ENCODE measurements around the gene TBC1D22A.
"Not testable (repeated sequence)": the region's sequence is repeated elsewhere in the genome, so short reads cannot be mapped to it uniquely, and the experiment has no call there.

Gene TBC1D22A, protein sequence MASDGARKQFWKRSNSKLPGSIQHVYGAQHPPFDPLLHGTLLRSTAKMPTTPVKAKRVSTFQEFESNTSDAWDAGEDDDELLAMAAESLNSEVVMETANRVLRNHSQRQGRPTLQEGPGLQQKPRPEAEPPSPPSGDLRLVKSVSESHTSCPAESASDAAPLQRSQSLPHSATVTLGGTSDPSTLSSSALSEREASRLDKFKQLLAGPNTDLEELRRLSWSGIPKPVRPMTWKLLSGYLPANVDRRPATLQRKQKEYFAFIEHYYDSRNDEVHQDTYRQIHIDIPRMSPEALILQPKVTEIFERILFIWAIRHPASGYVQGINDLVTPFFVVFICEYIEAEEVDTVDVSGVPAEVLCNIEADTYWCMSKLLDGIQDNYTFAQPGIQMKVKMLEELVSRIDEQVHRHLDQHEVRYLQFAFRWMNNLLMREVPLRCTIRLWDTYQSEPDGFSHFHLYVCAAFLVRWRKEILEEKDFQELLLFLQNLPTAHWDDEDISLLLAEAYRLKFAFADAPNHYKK

DNA sequence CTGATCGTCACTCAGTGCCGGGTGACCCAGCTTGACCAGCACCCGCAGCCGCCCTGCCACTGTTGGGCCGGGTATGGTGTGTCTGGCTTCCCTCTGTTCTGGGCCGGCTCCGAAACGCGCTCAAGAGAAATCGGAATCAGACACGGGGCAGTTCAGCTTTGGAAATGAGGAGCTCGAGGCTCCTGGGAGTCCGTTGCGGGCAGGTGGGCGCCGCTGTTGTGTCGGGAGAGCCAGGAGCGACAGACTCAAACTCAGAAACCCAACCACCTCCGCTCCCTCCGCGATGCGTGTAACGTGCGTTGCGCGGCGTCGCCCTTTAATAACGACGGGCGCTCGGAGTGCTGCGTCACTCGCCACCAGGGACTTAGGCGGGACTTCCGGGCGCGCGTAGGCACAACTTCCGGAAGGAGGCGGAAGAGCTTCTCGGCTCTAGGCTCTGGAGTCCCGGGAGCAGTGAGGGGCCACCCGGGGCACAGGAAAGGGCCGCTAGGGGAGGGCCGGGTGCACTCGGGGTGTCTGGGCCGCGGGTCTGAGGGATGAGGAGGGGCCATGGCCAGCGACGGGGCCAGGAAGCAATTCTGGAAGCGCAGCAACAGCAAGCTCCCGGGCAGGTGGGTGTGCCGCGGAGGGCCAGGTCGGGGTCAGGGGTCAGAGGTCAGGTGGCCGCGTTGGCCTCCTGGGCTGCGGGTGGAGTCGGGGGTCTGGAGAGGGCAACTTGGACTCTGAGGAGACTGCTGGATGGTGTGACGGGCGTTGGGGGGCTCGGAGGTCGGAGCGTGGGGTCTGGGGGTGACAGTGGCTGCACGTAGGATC lies at the start of gene TBC1D22A:
TSS of gene TBC1D22A (plus strand) at position 413 of the 813 bp plus-strand sequence. CDS start at position 550, 137 bp downstream.
- DNase-seq: peak; percentile 83

DNA sequence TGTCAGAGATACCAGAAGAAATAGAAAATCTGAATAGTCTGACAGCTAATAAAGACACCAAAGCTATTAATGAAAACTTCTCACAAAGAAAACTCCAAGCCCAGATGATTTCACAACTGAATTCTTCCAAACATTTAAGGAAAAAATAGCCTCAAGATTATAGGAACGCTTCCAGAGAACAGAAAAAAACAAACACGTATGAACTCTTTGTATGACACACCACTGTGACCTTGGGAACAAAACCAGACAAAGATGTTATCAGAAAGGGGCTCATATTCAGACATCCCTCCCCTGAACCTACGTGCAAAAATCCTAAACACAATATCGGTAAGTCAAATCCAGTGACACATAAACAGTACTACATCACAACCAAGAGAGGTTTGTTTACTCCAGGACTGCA lies 47.9 kb upstream of the TBC1D22A start:
- no peak for DNase-seq

DNA sequence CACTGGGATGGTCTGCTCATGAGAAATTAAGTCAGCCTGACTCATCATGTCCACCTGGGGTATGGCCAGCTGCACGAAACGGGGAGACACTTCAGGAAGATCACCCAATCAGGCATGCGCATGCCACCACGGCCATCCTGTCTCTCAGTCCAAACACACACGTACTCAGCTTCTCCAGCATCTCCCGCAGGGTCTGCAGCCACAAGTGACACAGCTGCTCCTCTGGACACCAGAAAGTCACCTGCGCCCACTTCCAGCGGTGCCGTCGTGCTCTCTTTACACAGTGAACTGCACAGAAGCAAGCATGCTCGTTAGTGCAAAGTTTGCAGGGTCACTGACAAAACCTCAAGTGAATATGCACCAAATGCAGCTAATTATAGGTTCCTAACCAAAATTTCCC lies 42.5 kb upstream of the TBC1D22A start:
- no peak for DNase-seq

DNA sequence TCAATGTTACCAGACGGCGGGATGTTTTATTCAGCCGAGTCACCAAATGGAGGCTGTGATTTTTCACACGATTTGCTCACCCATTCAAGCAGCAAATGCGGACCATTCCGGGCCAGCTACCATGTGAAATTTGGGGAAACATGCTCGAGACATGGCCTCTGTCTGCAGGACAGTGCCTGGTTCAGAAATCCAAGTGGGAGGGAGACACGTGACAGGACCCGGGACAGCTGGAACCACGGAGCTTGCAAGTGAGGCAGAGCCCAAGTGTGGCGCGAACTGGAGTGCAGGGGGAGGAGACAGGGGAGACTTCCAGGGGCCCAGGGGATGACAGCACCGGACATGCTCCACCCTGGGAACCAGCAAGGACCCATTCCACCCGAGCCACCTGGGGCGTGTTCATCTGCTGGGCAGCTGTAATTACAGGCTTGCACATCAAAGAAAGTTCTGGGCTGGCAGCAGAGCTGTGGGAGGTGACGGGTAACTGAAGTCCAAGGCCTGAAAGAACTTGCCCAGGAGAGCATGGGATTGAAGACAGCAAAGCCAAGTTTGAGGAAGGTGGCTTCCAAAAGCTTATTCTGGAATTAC lies 40.9 kb upstream of the TBC1D22A start:
- no peak for DNase-seq

DNA sequence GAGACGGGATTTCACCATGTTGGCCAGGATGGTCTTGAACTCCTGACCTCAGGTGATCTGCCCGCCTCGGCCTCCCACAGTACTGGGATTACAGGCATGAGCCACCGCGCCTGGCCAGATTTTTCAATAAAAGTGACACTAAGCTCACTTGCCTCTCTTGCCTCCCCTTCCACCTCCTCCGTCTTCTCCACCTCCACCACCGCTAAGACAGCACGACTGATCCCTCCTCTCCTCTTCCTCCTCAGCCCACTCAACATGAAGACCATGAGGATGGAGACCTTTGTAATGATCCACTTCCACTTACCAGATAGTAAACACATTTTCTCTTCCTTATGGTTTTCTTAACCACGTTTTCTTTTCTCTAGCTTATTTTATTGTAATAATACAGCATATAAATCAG lies 38.6 kb upstream of the TBC1D22A start:
- DNase-seq: no peak

DNA sequence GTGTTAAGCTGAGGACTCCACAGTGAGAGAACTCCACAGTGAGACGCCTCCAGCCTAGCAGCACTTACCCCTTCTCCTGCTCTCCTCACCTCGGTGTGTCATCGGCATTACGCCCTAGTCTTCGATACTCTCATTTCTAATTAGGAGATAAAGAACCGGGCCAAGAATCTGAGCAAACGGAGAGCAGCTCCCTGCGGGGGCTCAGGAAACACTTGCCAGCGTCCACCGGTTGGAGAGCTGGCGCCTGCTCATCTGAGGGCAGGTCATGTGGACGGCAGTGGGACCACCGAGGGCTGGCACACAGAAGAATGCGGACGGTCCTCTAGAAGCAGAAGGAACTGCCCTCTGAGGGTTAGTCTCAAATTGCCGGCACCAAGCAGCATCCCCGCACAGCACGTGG lies 37.4 kb upstream of the TBC1D22A start:
- DNase-seq: no peak

DNA sequence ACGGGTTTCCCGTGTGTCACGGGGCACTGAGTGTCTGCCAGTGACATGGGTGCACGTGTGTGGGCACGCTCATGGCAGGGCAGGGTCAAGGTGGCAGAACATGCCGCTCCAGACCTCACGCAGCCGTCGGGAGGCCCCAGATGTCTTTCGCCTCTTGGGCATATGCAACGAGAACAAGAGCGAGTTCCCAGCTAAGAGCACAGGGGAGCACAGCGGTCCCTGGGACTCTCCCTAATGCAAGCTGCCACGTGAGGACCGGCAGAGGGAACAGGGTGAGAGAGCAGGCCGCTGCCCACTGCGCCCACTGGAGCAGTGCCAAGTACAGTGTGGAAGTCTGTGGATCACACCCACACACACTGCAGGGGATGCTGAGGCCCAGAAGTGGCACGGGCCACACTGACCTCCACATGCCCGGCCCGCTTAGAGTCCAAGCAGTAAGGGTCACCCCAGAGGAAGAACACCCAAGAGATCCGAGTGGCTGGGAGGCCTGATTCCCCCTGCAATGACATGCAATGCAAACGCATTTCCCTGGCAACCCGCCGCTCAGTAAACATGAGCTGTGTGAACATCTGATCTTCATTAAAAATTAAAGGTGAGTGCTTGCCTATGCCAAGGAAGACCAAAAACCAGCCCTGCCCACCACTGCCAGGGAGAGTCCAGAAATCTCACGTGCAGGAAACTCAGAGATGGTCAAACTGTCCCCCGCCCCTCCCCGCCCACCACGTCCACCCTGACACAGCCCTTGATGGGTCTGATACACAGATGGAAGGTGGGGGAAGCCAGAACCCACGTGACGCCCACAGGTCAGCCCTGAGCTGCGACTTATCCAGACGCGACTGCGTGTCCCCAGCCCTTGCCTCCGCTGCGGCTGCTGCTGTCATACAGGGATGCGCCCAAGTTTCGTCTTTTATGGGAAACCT lies 36.1 kb upstream of the TBC1D22A start:
- no peak for DNase-seq

DNA sequence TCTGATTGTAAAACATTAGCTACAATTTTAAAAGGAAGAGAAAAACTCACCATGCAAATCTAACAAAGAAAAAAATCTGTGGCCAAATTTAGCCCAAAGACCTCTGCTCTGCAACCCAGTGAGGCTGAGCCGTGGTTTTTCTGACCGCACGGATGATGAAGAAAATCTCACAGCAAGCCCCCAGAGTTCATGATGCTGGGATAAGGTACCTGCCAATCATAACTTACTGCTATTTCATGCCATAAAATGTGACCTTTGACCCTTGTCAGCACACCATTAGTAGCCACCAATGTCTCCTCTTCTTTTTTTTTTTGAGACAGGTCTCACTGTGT lies 35.5 kb upstream of the TBC1D22A start:
- DNase-seq: no peak

DNA sequence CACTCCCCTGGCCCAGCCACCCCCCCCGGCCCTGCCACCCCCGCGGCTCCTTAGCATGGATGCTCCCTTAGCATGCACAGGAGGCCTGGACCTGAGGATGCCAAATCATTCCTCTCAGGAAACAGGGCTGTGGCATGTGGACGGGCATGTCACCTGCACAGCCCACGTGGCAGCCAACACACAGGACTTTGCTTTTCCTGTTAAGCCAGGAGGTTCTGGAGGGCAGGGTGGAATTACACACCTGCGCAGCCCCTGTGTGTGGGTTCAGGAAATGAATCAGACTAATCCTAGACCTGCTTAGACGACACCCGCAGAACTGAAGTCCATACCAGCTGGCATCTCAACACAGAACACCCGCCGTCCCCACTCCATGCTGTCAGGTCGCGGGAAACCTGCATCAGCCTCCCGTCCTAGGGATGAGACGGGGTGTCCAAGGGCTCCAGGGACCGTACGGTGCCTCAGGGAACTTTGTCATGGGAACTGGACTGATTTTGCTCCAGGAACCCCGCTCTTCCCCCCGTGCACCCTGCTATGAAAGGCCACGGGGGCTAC lies 34.6 kb upstream of the TBC1D22A start:
- no peak for DNase-seq

DNA sequence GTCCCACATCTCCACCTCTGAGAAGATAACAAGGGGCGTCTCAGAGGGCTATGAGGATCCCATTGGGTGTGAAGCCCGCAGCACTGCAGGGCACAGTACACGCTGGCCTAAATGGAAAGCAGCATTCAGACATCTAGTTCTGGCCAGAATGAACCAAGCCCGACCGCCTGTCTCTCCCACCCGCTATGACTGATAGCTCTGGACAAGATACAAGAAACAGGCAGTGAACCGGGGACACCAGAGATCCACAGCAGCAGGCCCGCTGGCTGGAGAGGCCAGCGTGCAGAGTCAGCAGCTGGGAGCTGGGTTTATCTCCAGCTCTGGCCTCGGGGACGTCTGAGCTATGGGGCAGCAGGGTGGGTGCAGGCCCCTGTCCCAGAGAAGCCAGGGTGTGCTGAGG lies 34.0 kb upstream of the TBC1D22A start:
- no peak for DNase-seq

DNA sequence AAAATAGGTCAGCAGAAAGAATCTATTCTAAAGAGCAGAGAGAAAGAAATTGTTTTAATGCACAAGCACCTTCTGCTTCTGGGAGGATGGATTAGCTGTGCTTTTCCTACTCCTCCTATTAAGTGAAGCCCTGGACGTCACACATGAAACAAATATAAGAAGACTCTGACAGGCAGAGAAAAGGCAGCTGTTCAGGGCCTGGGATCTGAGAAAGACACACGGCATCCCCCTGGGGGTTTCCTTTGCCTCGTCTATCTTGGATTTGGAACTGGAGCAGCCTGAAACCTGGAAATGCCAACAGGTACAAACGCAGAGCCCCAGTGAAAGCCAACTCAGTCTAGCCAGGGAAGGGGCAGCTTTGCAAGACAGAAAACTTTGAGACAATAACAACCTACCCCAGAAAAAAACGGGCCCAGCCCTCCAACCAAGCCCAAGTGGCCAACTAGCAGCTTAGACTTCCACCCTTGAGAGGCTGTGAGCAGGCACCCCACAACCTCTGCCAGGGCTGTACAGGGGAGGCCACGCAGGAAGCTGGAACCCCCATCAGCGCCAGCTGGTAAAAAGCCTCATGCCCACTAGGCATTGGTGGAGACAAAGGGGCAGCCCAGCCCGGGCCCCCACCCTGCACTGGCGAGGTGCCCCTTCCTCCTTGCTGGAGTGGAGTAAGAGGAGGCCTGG lies 31.7 kb upstream of the TBC1D22A start:
- DNase-seq: no peak

DNA sequence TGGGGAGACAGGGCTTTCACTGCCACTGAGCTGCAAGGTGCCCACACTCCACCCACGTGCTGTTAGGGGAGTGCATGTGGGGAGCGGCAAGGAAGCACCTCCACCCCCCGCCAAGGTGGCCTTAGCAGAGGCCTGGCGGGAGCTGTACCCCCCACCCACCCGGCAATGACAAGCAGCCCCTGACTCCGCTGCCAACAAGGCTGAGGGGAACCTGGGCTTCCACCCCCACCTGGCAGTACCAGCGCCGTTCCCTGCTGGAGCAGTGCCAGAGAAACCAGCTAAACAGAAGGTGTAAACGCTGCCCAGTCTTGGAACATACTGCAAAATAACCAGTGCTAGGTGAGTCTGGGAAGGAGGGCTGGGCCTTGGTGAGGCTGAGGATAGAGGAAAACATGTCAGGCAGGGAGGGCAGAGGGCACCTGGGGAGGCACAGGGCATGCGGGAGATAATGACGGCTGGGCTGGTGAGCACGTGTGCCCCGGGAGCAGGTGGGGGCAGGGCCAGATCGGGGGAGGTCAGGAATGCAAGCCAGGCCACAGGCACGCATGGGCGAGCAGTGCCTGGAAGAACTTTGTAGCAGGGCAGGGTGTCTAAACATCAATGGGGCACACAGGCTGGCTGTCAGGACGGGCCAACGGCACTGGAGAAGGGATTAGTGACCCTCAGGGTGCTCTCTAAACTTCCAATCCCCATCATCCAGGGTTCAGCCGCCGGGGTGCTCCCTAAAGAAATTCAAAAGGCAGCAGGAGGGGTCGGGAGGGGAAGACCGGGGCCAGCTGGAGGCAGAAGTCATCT lies 31.0 kb upstream of the TBC1D22A start:
- peak; percentile 46 for DNase-seq

DNA sequence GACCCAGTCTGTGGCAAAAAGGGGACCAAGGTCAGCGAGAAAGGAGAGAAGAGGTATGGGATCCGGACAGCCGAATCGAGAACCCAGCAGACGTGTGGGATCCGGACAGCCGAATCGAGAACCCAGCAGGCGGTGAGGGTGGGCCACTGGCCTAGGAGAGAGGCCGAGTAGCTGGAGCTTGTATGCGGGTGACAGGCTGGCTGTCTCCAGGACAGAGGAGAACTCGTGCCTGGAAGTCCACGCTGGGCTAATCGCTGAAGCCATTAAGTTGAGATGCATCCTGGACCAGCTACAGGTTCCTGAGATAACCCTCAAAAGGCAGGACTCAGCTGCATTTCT lies 30.4 kb upstream of the TBC1D22A start:
- no peak for DNase-seq

DNA sequence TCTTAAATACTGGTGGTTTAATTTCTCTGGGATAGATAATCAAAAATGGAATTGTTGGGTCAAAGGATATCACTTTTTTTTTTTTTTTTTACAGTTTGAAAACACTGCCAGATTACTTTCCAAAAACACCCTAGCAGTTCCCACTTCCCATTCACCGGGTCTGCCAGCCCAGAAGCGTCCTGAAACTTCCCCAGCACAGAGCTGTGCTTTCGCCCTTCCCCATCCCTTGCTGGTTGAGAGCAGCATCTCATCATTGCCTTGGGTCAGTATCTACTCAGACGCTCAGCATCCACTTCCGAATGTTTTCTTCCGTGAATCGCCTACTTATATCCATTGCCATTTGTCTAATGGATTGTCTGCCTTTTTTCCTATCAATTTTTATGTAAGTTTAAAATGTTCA lies 29.9 kb upstream of the TBC1D22A start:
- no peak for DNase-seq

DNA sequence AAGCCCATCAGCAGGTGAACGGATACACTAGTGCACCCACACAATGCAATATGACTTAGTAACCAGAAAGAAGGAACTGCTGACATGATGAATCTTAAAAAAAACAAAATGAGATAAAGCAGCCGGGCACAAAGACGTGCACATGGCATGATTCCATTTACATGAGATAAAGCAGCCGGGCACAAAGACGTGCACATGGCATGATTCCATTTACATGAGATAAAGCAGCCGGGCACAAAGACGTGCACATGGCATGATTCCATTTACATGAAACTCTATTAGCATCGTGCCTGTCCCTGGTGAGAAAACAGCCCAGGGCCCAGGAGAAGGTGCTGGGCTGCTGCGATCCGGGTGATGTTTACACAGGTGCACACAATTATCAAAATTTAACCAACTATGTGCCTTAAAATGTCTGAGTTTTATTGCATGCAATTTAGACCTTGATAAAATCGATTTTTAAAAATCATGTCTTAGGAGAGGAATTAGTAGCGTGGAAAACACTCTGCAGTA lies 28.2 kb upstream of the TBC1D22A start:
- DNase-seq: not testable (repeated sequence)

DNA sequence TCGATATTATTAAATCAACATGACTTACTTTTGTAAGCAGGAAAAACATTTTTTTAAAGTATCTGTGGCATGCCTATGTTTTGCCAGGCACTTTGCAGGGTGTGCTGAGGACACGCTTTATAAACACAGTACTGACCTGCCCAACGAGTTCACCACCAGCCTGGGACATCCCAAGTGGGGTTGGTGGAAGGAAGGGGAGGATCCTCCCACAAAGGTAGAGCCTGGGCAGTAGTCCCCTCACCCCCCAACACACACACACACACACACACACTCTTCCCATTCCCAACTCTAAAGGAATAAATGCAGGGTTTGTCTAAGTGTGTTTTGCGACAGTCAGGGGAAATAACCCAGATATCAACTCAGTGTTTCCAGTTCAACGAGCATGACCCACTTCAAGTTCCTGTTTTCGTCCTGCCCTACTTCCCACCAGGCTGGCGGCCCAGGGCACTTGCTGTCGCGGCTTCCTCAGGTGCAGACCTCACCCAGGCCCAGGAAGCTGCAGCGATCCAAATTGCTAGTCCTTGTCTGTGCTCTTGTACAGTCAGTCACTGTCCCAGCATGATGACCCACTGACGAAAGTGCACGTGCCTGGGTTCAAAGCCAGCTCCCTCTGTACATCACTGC lies 27.5 kb upstream of the TBC1D22A start:
- DNase-seq: no peak

DNA sequence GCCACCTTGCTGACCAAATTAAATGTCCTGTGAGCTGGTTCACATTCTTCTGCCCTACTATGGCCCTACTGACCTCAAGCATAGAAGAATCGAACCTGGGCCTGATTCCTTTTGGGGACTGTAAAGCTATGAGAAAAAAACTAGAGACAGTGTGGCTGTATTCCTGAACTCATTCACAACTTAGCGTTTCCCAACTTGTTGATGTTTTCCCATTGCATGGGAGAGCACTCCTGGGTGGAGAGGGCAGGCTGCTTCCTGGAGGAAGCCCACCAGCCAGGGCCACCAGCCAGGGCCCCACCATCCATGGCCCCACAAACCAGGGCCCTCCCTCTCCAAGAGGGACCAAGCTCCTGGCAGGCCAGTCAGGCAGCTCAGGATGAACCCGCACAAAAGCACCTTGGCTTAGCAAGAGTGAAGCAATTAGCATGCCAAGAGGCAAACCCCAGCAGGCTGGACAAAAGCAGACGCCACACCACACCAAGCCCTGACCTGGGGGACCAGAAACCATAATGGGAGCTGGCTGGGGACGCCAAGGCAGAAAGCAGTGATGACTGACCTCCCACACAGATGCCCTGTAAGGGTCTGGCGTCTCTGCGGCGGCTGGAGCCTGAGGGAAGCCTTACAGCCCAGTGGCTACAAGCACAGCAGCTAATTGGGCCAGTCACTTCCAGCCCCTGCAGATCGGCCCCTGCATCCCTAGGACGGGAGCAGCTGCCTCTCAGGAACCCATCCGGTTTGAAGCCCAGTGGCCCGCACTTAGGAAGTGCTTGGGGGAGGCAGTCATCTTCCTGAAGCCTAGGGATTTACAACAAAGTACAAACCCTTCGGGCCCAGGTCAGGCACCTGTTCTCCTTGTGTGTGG lies 26.5 kb upstream of the TBC1D22A start:
- no peak for DNase-seq

DNA sequence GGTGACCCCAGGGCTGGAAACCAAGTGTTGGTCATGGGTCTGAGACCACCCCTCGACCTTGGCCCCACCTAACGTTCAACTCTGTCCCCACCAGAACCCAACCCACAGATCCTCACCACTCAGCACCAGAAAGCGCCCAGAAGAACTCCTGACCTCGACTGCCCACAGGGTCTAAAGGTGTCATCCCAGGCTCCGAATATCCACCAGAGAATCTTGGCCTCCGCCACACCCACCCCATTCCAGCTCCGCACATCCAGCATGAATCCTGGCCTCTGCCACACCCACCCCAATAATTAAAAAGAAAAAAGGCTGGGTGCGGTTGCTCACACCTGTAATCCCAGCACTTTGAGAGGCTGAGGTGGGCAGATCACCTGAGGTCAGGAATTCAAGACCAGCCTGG lies 25.7 kb upstream of the TBC1D22A start:
- DNase-seq: no peak

All from NCI-H226 (cell line).